ENCODE data around the gene RPL41. TPM values are rescaled to one million over a fixed set of nuclear protein-coding genes. Genes with fewer than 3 reads are reported as not detected.
A peak's percentile ranks its signal among the peaks of the same experiment; 100 is the strongest.

Gene RPL41
- total RNA-seq, 4 donors from 2014 or later, result 1,323 to 2,217 (median 1,977) TPM

DNA sequence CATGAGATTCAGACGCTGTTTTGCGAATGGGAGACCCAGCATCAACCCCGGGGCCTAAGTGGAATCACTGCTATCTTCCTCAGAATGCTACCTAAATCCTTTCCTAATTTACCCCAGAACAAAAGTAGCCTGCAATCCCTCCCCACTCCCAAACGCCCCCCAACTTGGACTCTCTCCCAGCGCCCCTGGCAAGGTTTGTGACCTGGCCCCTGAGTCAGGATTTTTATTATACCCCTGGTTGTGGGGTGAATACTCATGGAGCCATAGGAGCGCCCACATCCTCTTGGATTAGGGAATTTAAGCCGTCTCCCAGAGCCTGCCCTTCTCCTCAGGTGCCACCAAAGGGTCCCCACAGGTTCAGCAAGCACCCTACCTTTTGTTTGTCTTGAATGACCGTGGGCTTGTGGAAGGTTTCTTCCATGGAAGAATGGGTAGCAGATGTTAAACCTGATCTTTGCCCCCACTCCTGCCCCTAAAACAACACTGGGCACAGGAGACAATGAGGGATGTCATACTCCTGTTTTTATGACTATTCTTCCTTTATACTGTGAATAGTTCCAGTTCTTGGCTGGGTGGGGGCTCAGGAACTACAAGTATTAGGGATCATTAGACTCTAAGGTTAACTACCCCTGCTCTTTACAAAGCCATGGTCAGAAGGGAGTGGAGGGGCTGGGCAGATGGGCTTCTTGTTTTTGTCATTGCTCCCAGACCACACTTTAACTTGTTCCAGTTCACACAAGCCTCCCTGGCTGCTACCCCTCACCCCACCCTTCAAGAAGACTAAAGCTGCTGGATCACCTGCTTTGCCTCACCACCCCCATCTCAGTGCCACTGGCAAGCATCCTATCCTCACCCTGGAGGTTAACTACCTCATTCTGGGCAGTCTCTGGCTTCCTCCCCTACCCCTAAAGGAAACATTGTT, 36.6 kb downstream of the RPL41 start:
- Histone ChIP-seq H3K36me3 (no peaks in the 10 kb centered on the region), H3K27ac (peak overlapping the region; percentile 88 to 97 (median 96)), H3K4me1 (peaks cover 24 to 40% of the 10 kb centered on the region in 2 donors), H3K4me3 (peak overlapping the region; percentile 61 to 82 (median 75)), H3K9me3 (no peaks in the 10 kb centered on the region), H3K27me3 (no peaks in the 10 kb centered on the region)
- intact Hi-C loops (cut with DNase I; ENCODE audit: low total_unique reads), result loop anchor here (1.0 kb wide), 1 partner anchor 25 kb away; the partner anchor contains the start of gene ESYT1
- DNase-seq (no peak), ATAC-seq (no peak)
- TF ChIP-seq POLR2A (IDR thresholded peaks at IDR 0.05), result no peak
- TF ChIP-seq, protein P1, sequence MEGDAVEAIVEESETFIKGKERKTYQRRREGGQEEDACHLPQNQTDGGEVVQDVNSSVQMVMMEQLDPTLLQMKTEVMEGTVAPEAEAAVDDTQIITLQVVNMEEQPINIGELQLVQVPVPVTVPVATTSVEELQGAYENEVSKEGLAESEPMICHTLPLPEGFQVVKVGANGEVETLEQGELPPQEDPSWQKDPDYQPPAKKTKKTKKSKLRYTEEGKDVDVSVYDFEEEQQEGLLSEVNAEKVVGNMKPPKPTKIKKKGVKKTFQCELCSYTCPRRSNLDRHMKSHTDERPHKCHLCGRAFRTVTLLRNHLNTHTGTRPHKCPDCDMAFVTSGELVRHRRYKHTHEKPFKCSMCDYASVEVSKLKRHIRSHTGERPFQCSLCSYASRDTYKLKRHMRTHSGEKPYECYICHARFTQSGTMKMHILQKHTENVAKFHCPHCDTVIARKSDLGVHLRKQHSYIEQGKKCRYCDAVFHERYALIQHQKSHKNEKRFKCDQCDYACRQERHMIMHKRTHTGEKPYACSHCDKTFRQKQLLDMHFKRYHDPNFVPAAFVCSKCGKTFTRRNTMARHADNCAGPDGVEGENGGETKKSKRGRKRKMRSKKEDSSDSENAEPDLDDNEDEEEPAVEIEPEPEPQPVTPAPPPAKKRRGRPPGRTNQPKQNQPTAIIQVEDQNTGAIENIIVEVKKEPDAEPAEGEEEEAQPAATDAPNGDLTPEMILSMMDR (IDR thresholded peaks at IDR 0.05 in 4 of 5, conservative IDR thresholded peaks at IDR 0.05 in 1 of 5), result no peak
- in situ Hi-C loops (cut with MboI; ENCODE audit: low sequenced_read_pairs in 4 of 4), result no loop called here

DNA sequence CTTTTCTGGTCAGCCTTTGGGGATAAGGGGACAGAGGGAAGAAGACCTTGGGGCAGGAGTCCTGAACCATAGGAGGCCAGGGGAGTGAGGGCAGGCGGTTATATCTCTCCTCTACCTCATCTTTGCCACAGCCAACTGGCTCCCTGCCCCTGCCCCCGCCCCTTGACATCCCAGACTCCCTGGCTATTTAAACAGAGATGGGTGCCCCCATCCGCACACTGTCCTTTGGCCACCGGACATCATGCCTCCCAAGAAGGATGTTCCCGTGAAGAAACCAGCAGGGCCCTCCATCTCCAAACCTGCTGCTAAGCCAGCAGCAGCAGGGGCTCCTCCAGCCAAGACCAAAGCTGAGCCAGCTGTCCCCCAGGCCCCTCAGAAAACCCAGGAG, 37.2 kb downstream of the RPL41 start:
- TF ChIP-seq POLR2A (IDR thresholded peaks at IDR 0.05), result no peak
- TF ChIP-seq, protein P1 (IDR thresholded peaks at IDR 0.05 in 4 of 5, conservative IDR thresholded peaks at IDR 0.05 in 1 of 5), result no peak
- no peaks in the 10 kb centered on the region for H3K36me3 ChIP-seq
- no peaks in the 10 kb centered on the region for H3K9me3 ChIP-seq
- in situ Hi-C loops (cut with MboI; ENCODE audit: low sequenced_read_pairs in 4 of 4) (no loop called here), intact Hi-C loops (cut with DNase I; ENCODE audit: low total_unique reads) (no loop called here)
- H3K4me1 ChIP-seq, result peaks cover 24 to 40% of the 10 kb centered on the region in 2 donors
- ATAC-seq, result no peak
- no peaks in the 10 kb centered on the region for H3K27me3 ChIP-seq
- DNase-seq, result no peak
- H3K27ac ChIP-seq, result peak overlapping the region; percentile 88 to 97 (median 96)
- peak overlapping the region in 1 of 4 donors; percentile 3 for H3K4me3 ChIP-seq

DNA sequence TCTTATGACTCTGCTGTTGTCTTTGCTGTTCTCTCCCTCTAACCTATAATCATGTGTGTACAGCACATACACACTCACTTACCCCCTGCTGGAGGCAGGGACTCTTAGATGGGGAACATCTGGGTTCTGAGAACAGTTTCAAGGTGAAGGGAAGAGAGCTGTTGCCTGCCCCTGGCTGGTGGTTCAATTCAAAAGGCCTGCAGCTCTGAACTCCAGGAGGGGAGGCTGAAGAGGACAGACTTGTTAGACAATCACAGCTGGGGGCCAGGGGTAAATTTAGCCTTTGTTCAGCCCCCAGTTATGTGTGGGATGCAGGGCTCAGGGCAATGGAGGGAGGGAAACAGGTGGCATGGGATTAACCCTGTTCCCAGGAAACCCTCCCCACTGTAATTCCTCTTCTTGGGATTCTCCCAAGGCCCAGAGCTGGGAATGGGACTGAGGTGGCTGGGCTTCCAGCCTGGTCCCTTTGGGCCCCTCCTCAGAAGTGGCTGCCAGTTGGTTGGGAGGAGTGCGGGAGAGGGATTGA, 37.9 kb downstream of the RPL41 start:
- TF ChIP-seq, protein P1 (IDR thresholded peaks at IDR 0.05 in 4 of 5, conservative IDR thresholded peaks at IDR 0.05 in 1 of 5), result no peak
- peak in 1 of 2 donors; percentile 12 for TF ChIP-seq POLR2A (IDR thresholded peaks at IDR 0.05)
- H3K4me3 ChIP-seq, result peak overlapping the region in 1 of 4 donors; percentile 3
- no peak for DNase-seq
- no peak for ATAC-seq
- intact Hi-C loops (cut with DNase I; ENCODE audit: low total_unique reads) (no loop called here), in situ Hi-C loops (cut with MboI; ENCODE audit: low sequenced_read_pairs in 4 of 4) (no loop called here)
- no peaks in the 10 kb centered on the region for H3K9me3 ChIP-seq
- no peaks in the 10 kb centered on the region for H3K27me3 ChIP-seq
- H3K27ac ChIP-seq, result peak overlapping the region; percentile 88 to 97 (median 96)
- H3K4me1 ChIP-seq, result peaks cover 26 to 42% of the 10 kb centered on the region in 2 donors
- peaks cover 0 to under 1% of the 10 kb centered on the region in 2 donors for H3K36me3 ChIP-seq

DNA sequence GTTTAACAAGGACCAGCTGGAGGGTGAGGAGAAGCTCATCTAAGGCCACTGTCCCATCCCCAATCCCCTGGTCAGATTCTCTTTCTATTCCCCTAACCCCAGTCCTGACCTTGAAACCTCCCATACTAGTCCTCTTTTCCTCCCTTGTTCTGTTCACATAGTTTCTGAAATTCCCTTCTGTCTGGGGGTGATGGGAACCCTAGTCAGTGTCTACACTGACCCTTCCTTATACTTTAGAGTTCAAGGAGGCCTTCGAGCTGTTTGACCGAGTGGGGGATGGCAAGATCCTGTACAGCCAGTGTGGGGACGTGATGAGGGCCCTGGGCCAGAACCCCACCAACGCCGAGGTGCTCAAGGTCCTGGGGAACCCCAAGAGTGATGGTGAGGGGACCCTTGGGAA, 38.4 kb downstream of the RPL41 start:
- H3K4me1 ChIP-seq, result peaks cover 31 to 47% of the 10 kb centered on the region in 2 donors
- ATAC-seq (no peak), DNase-seq (no peak)
- H3K27me3 ChIP-seq, result no peaks in the 10 kb centered on the region
- peaks cover 0 to 5% of the 10 kb centered on the region in 2 donors for H3K36me3 ChIP-seq
- intact Hi-C loops (cut with DNase I; ENCODE audit: low total_unique reads) (no loop called here), in situ Hi-C loops (cut with MboI; ENCODE audit: low sequenced_read_pairs in 4 of 4) (no loop called here)
- no peaks in the 10 kb centered on the region for H3K9me3 ChIP-seq
- no peak for TF ChIP-seq POLR2A (IDR thresholded peaks at IDR 0.05)
- TF ChIP-seq, protein P1 (IDR thresholded peaks at IDR 0.05 in 4 of 5, conservative IDR thresholded peaks at IDR 0.05 in 1 of 5), result no peak
- peak overlapping the region in 3 of 4 donors; percentile 96 to 97 (median 96) for H3K27ac ChIP-seq
- no peak overlapping the region for H3K4me3 ChIP-seq

Measured in gastrocnemius medialis (tissue), 4 donors.